ACHN (cell line): ENCODE results near the gene HDDC2.
A peak's percentile ranks its signal among the peaks of the same experiment; 100 is the strongest.

Source experiments
- DNase-seq: peaks from one replicate; pipeline ENCODE4 v3.0.0-alpha.2; 2015
- in situ Hi-C: cut with HindIII; loops from 2 replicates; pipeline ENCODE4 v1.10.0; 2017; ENCODE audit warnings: low sequenced_read_pairs, low pct_ligation_motif_present, low pct_unique_long_range_greater_than_20kb

Gene HDDC2, protein sequence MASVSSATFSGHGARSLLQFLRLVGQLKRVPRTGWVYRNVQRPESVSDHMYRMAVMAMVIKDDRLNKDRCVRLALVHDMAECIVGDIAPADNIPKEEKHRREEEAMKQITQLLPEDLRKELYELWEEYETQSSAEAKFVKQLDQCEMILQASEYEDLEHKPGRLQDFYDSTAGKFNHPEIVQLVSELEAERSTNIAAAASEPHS

GRCh38 chr6:125301435-125302391 is at the start of gene HDDC2:
Gene HDDC2, minus strand, starts transcription at chr6:125301967. Its CDS starts 35 bp downstream, at chr6:125301932.
- DNase-seq: peak; percentile 73
- in situ Hi-C loops: no loop called here

- no peak for DNase-seq
Observed at GRCh38 chr6:125346926-125347563, 45.3 kb upstream of the HDDC2 start.

GRCh38 chr6:125346201-125346925 is 44.6 kb upstream of the HDDC2 start:
- no peak for DNase-seq
- in situ Hi-C loops: no loop called here

More at GRCh38 chr6:125346926-125347563, 45.3 kb upstream of the HDDC2 start:
- in situ Hi-C loops: no loop called here

GRCh38 chr6:125341460-125341859 is 39.7 kb upstream of the HDDC2 start:
- in situ Hi-C loops: no loop called here
- DNase-seq: no peak

DNA sequence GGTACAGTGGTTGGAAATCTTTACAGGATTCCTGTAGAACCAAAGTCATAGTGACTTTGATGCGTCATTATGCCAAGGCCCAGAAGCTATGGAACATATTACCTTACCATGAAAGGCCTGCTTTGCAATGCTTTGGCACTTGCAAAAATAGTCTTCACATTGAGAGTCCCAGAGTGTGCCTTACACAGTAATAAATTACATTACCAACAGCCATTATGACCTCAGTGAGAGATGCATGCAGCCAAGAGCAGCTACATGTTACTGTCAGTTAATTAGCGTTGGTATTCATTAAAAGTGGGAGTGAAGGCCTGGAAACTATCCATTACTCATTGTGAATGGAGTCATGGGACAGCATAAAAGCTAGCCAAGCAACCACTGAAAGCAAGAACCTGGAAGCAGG is 39.2 kb upstream of the HDDC2 start:
- in situ Hi-C loops: no loop called here
- no peak for DNase-seq

- DNase-seq: no peak
- in situ Hi-C loops: no loop called here
Observed at GRCh38 chr6:125340175-125340835, 38.5 kb upstream of the HDDC2 start.

DNA sequence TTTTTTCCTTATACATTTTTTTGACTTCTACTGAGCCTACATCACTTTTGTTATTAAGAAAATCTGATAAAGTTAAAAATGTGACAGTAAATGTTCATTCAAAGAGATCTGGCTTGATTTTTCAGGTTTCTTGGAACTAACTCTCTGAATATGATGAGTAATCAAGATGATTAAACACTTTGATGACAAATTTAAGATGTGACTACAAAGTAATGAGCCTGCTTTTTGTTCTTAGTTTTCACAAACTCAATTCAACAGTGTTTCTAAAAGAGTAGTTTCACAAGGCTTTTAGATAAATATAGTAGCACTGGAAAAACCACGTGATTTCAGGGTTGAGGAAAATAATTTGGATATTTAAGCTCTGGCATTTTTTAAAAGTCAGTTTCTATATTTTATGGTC is 37.9 kb upstream of the HDDC2 start:
- DNase-seq: no peak
- in situ Hi-C loops: no loop called here

GRCh38 chr6:125338381-125338780 is 36.6 kb upstream of the HDDC2 start:
- in situ Hi-C loops: no loop called here
- no peak for DNase-seq

GRCh38 chr6:125337706-125338105 is 35.9 kb upstream of the HDDC2 start:
- no peak for DNase-seq
- in situ Hi-C loops: no loop called here

DNA sequence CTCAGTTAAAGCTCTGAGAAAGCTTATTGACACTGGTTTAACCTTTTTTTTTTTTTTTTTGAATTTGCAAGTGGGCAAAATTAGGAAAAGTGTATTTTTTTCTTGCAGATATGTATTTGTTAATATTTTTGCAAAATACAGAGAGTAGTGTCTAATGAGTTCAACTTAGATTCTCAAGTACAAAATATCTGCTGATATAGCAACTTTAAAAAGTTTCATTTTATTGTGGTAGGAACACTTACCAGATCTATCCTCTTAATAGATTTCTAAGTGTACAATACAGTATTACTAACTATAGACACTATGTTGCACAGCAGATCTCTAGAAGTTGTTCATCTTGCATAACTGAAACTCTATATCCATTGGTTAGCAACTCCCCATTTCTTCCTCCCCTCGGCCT is 30.9 kb upstream of the HDDC2 start:
- in situ Hi-C loops: no loop called here
- no peak for DNase-seq

GRCh38 chr6:125325586-125325985 is 23.8 kb upstream of the HDDC2 start:
- no peak for DNase-seq
- in situ Hi-C loops: no loop called here

DNA sequence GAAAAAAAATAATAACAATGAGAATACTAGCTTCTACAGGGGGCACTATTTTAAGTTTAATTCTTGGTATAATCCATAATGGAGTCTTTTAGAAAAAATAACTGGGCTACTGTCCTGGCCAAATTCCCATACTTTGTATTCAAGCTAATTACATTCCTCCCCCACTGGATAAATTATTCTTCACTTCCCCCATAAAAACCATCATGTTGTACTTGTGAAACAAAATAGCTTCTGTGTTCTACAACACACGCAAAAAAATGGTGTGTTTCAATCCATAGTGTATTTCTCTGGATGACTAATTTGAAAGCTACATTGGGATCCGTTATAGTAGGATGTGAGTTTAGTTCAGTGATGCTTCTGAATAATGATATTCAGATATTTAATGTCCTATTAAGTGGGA is 21.6 kb upstream of the HDDC2 start:
- DNase-seq: no peak
- in situ Hi-C loops: no loop called here

GRCh38 chr6:125316621-125317020 is 14.9 kb upstream of the HDDC2 start:
- in situ Hi-C loops: no loop called here
- DNase-seq: no peak

GRCh38 chr6:125315548-125315947 is 13.8 kb upstream of the HDDC2 start:
- in situ Hi-C loops: no loop called here
- DNase-seq: no peak

GRCh38 chr6:125314009-125314581 is 12.3 kb upstream of the HDDC2 start:
- in situ Hi-C loops: no loop called here

GRCh38 chr6:125312950-125313349 is 11.2 kb upstream of the HDDC2 start:
- in situ Hi-C loops: no loop called here
- no peak for DNase-seq

More at GRCh38 chr6:125314009-125314581, 12.3 kb upstream of the HDDC2 start:
- peak; percentile 58 for DNase-seq

GRCh38 chr6:125312478-125312877 is 10.7 kb upstream of the HDDC2 start:
- no peak for DNase-seq
- in situ Hi-C loops: no loop called here
